ENCODE data around the gene IRF2BP1. TPM values are rescaled to one million over a fixed set of nuclear protein-coding genes. Genes with fewer than 3 reads are reported as not detected.
A peak's percentile ranks its signal among the peaks of the same experiment; 100 is the strongest.
"Not testable (repeated sequence)": the region's sequence is repeated elsewhere in the genome, so short reads cannot be mapped to it uniquely, and the experiment has no call there.

The IRF2BP1 gene
- total RNA-seq, 2 experiments from 2014 or later: 14.2 to 14.7 TPM

DNA sequence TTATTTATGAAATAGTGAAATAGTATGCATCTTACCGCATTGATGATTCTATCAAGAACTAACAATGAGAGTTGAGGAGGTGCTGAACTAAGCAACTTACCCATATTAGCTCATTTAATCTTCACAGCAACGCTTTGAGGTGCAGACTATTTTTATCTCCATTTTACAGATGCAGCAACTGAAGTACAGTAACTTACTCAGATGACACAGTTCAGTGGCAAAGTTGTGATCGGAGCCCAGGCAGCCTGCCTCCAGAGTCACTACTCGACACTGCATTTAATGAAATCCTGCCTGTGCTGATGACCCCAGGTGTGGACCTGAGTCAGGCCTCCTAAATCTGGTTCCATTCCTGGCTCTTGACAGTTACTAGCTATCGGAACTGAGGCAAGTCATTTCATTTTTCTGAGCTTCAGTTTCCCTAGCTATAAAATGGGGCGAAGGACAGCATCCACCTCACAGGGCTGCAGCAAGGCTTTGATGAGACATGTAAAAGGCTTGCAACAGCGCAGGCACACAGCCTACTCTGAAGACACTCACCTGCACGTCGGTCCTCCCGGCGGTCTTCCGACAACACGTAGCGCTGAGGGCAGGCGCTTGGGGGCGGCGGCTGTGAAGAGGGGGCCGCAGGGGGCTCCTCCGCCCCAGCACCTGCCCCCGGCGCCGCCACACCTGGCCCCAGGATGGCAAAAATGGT lies 14.9 kb upstream of the IRF2BP1 start:
- H3K4me3 Mint-ChIP-seq: peak overlapping the region; percentile 21
- no peaks in the 10 kb centered on the region for H3K9me3 Mint-ChIP-seq
- H3K27me3 Mint-ChIP-seq: no peaks in the 10 kb centered on the region
- no peak for DNase-seq
- peaks cover 7% of the 10 kb centered on the region for H3K4me1 Mint-ChIP-seq (ENCODE audit: low read depth)
- peaks cover 10% of the 10 kb centered on the region for H3K36me3 Mint-ChIP-seq
- ChIA-PET CTCF (interaction anchor here (1.1 to 3.7 kb wide), 4 partner anchors 16 to 38 kb away, joined by 3 to 28 read pairs (median 4); partner anchors contain the start of genes IRF2BP1 and SYMPK), POLR2A (interaction anchor here (1.2 to 3.7 kb wide), 2 partner anchors 14 to 38 kb away, joined by 3 to 25 read pairs; partner anchors contain the start of gene IRF2BP1)
- H3K27ac Mint-ChIP-seq: no peak overlapping the region
- intact Hi-C loops (cut with micrococcal nuclease): no loop called here

- H3K4me3 Mint-ChIP-seq: no peak overlapping the region
- POLR2A ChIA-PET: no interaction called here
Measured at GRCh38 chr19:45899919-45900589, 14.1 kb upstream of the IRF2BP1 start.

GRCh38 chr19:45899253-45899652 lies 13.3 kb upstream of the IRF2BP1 start:
- no peaks in the 10 kb centered on the region for H3K9me3 Mint-ChIP-seq
- H3K4me3 Mint-ChIP-seq: no peak overlapping the region
- CTCF ChIA-PET: no interaction called here
- H3K36me3 Mint-ChIP-seq: peaks cover 16% of the 10 kb centered on the region
- intact Hi-C loops (cut with micrococcal nuclease): no loop called here
- H3K4me1 Mint-ChIP-seq (ENCODE audit: low read depth): peaks cover 7% of the 10 kb centered on the region
- no peak overlapping the region for H3K27ac Mint-ChIP-seq
- DNase-seq: no peak
- POLR2A ChIA-PET: no interaction called here
- H3K27me3 Mint-ChIP-seq: no peaks in the 10 kb centered on the region

More at GRCh38 chr19:45899919-45900589, 14.1 kb upstream of the IRF2BP1 start:
- intact Hi-C loops (cut with micrococcal nuclease): no loop called here
- no peak for DNase-seq
- Mint-ChIP-seq H3K27me3 (no peaks in the 10 kb centered on the region), H3K36me3 (peaks cover 16% of the 10 kb centered on the region), H3K27ac (no peak overlapping the region), H3K9me3 (no peaks in the 10 kb centered on the region), H3K4me1 (ENCODE audit: low read depth) (peaks cover 7% of the 10 kb centered on the region)
- CTCF ChIA-PET: interaction anchor here (1.1 to 3.7 kb wide), 3 partner anchors 15 to 37 kb away, joined by 3 to 28 read pairs (median 4); partner anchors contain the start of genes IRF2BP1 and SYMPK

- DNase-seq: no peak
- ChIA-PET POLR2A (no interaction called here), CTCF (no interaction called here)
- Mint-ChIP-seq H3K4me3 (no peak overlapping the region), H3K4me1 (ENCODE audit: low read depth) (peaks cover 9% of the 10 kb centered on the region), H3K9me3 (no peaks in the 10 kb centered on the region), H3K36me3 (peaks cover 16% of the 10 kb centered on the region), H3K27ac (no peak overlapping the region), H3K27me3 (no peaks in the 10 kb centered on the region)
- intact Hi-C loops (cut with micrococcal nuclease): no loop called here
Measured at GRCh38 chr19:45897261-45897812, 11.4 kb upstream of the IRF2BP1 start.

DNA sequence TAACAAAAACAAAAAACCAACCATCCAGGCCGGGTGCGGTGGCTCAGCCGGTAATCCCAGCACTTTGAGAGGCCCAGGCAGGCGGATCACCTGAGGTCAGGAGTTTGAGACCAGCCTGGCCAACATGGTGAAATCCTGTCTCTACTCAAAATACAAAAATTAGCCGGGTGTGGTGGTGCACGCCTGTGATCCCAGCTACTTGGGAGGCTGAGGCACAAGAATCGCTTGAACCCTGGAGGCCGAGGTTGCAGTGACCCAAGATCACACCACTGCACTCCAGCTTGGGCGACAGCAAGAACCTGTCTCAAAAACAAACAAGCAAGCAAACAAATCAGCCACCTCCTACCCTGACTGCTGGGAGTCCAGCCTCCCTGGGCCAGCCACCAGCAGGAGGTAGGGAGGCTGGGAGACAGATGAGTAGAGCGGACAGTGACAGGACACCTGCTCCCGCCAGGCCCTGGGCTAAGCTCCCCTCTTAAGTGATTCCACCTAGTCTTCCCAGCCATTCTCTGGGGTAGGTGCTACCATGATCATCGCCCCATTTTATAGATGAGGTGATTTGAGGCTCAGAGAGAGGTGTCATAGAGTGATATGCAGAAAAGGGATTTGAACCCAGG lies 10.2 kb upstream of the IRF2BP1 start:
- CTCF ChIA-PET; intact Hi-C loops (cut with micrococcal nuclease); H3K27ac Mint-ChIP-seq; H3K4me3 Mint-ChIP-seq; H3K27me3 Mint-ChIP-seq; H3K4me1 Mint-ChIP-seq (ENCODE audit: low read depth); DNase-seq; H3K9me3 Mint-ChIP-seq; POLR2A ChIA-PET: not testable (repeated sequence)
- peaks cover 16% of the 10 kb centered on the region for H3K36me3 Mint-ChIP-seq

DNA sequence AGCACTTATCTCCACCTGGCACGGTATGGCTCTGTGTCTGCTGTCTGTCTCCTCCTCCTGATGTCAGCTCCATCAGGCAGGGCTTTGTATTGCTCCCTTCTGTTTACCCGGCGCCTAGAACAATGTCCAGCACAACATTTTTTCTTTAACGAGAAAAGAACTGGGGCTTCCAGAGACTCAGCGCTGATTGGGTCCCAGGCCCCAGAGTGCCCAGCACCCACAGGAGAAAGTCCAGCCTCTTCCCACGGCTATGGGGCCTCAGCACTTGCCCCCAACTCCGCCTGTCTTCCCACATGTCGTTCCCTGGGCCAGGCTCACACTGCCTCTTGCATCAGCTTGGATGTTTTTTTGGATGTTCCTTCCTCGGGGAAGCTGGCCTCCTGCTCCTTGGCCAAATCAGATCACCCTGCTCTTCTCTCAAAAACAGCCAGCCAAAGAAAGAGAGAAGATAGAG lies 9.6 kb upstream of the IRF2BP1 start:
- no peaks in the 10 kb centered on the region for H3K27me3 Mint-ChIP-seq
- ChIA-PET POLR2A (no interaction called here), CTCF (no interaction called here)
- intact Hi-C loops (cut with micrococcal nuclease): no loop called here
- peaks cover 5% of the 10 kb centered on the region for H3K4me1 Mint-ChIP-seq (ENCODE audit: low read depth)
- H3K4me3 Mint-ChIP-seq: no peak overlapping the region
- peaks cover 12% of the 10 kb centered on the region for H3K36me3 Mint-ChIP-seq
- no peak overlapping the region for H3K27ac Mint-ChIP-seq
- H3K9me3 Mint-ChIP-seq: no peaks in the 10 kb centered on the region
- no peak for DNase-seq

GRCh38 chr19:45890877-45891276 lies 4.9 kb upstream of the IRF2BP1 start:
- H3K27ac Mint-ChIP-seq: no peak overlapping the region
- ChIA-PET POLR2A (no interaction called here), CTCF (no interaction called here)
- H3K36me3 Mint-ChIP-seq: peaks cover 5% of the 10 kb centered on the region
- no peak overlapping the region for H3K4me3 Mint-ChIP-seq
- DNase-seq: no peak
- intact Hi-C loops (cut with micrococcal nuclease): no loop called here
- no peaks in the 10 kb centered on the region for H3K9me3 Mint-ChIP-seq
- H3K27me3 Mint-ChIP-seq: no peaks in the 10 kb centered on the region
- peaks cover 2% of the 10 kb centered on the region for H3K4me1 Mint-ChIP-seq (ENCODE audit: low read depth)

- no peak for DNase-seq
- ChIA-PET CTCF (no interaction called here), POLR2A (no interaction called here)
- Mint-ChIP-seq H3K36me3 (no peaks in the 10 kb centered on the region), H3K9me3 (no peaks in the 10 kb centered on the region), H3K27ac (no peak overlapping the region), H3K27me3 (no peaks in the 10 kb centered on the region), H3K4me1 (ENCODE audit: low read depth) (peaks cover 8% of the 10 kb centered on the region), H3K4me3 (no peak overlapping the region)
- intact Hi-C loops (cut with micrococcal nuclease): no loop called here
Measured at GRCh38 chr19:45889210-45889885, 3.4 kb upstream of the IRF2BP1 start.

DNA sequence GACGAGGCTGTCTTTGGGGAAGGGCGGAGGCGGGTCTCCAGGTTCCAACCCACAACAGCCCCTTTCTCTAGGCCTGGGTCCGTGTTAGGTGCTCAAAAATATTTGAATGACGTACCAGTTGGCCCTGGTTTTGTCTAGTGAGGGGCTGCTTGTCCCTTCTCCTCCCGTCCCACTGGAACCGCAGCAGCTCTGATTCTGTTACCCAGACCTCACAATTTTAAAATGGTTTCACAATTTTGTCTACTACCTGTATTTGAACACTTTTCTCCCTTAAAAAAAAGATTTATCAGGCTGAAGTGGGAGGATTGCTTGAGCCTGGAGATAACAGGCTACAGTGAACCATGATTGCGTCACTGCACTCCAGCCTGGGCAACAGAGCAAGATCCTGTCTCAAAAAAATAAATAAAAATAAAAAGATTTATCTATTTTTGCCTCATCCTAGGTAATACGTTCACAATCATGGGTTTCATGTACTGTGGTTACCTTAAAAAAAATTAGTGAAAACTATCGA lies 1.3 kb upstream of the IRF2BP1 start:
- intact Hi-C loops (cut with micrococcal nuclease): no loop called here
- Mint-ChIP-seq H3K4me3 (peak overlapping the region; percentile 85), H3K27ac (peak overlapping the region; percentile 92), H3K36me3 (peaks cover 4% of the 10 kb centered on the region), H3K4me1 (ENCODE audit: low read depth) (peaks cover 18% of the 10 kb centered on the region), H3K9me3 (no peaks in the 10 kb centered on the region), H3K27me3 (no peaks in the 10 kb centered on the region)
- DNase-seq: no peak
- ChIA-PET POLR2A (interaction anchor here (2.6 to 3.5 kb wide), 2 partner anchors 15 to 23 kb away, joined by 16 to 25 read pairs; partner anchors contain the start of genes FOXA3 and MYPOP), CTCF (interaction anchor here (1.0 to 3.5 kb wide), 2 partner anchors 15 to 16 kb away, joined by 3 to 28 read pairs; partner anchors contain the start of gene MYPOP)

DNA sequence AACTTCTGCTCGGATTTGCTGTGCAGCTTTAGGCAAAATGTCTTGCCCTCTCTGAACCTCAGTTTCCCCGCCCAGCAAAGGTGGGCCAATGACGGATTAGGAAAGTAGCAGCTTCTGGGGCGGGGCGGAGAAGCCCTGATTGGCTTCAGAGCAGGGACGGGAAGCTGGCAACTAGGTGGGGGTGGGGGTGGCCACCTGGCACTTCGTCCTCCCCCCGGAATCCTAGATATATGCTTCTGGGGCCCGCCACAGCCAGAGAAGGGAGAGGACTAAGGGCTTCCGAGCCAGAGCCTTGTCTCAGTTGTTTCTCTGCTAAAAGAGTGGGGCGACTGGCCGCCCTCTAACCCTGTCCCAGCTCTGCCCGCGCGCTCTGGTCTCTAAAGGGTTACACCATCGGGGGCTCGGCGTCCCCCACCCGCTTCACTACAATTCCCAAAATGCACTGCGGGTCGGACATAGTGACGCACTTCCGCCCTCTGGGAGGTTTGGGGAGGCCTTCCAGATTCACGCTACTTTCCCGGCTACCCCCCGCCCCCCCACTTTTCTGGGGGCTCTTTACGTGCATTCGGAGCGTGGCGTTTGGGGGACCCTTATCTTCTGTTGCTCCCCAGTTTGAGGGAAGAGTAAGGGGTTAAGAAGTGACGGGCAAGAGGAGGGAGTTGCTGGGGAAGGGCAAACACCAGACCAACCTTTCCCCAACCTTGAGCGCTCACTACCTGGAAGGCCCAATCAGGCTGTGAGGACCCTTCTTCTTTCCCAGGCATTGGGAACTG lies 672 bp upstream of the IRF2BP1 start:
- Mint-ChIP-seq H3K27ac (peak overlapping the region; percentile 92), H3K36me3 (peaks cover 4% of the 10 kb centered on the region), H3K9me3 (no peaks in the 10 kb centered on the region), H3K4me3 (peak overlapping the region; percentile 85), H3K4me1 (ENCODE audit: low read depth) (peaks cover 22% of the 10 kb centered on the region), H3K27me3 (no peaks in the 10 kb centered on the region)
- ChIA-PET POLR2A (interaction anchor here (0.6 to 3.5 kb wide), 8 partner anchors 16 to 1134 kb away, joined by 3 to 25 read pairs (median 3); partner anchors contain the start of genes FOXA3, MYPOP and SIX5), CTCF (interaction anchor here (0.6 to 5.7 kb wide), 9 partner anchors 15 to 631 kb away, joined by 3 to 106 read pairs (median 4); partner anchors contain the start of genes CCDC61, FOXA3, MYPOP and SIX5)
- peak; percentile 95 for DNase-seq
- intact Hi-C loops (cut with micrococcal nuclease): loop anchor here (1.0 kb wide), 5 partner anchors 16 to 379 kb away; partner anchors contain the start of genes CCDC61, MYPOP, SYMPK and VASP

Data from activated CD4-positive, alpha-beta memory T cell treated with anti-CD3 and anti-CD28 coated beads for 36 hours (primary cell).